ENCODE results near the gene SAMD14.

The SAMD14 gene

GRCh38 chr17:50164697-50164988, 34.7 kb upstream of the SAMD14 start:
- no peak overlapping the region for H3K4me3 ChIP-seq (ENCODE audit: low read depth, low read length)
- H3K36me3 ChIP-seq (ENCODE audit: control insufficient read depth, insufficient read depth, low read length): no peaks in the 10 kb centered on the region
- no peaks in the 10 kb centered on the region for H3K9me3 ChIP-seq (ENCODE audit: control insufficient read depth, insufficient read depth, low read length)
- no peak overlapping the region for H3K27ac ChIP-seq (ENCODE audit: low read depth, low read length)
- H3K27me3 ChIP-seq (ENCODE audit: control insufficient read depth, insufficient read depth, low read length): peaks cover 14% of the 10 kb centered on the region
- peaks cover 11% of the 10 kb centered on the region; the same call in 1 of the 2 replicates for H3K4me1 ChIP-seq (ENCODE audit: control insufficient read depth, insufficient read depth, low read length)
- H3K9ac ChIP-seq (ENCODE audit: low read depth, low read length): no peak overlapping the region

DNA sequence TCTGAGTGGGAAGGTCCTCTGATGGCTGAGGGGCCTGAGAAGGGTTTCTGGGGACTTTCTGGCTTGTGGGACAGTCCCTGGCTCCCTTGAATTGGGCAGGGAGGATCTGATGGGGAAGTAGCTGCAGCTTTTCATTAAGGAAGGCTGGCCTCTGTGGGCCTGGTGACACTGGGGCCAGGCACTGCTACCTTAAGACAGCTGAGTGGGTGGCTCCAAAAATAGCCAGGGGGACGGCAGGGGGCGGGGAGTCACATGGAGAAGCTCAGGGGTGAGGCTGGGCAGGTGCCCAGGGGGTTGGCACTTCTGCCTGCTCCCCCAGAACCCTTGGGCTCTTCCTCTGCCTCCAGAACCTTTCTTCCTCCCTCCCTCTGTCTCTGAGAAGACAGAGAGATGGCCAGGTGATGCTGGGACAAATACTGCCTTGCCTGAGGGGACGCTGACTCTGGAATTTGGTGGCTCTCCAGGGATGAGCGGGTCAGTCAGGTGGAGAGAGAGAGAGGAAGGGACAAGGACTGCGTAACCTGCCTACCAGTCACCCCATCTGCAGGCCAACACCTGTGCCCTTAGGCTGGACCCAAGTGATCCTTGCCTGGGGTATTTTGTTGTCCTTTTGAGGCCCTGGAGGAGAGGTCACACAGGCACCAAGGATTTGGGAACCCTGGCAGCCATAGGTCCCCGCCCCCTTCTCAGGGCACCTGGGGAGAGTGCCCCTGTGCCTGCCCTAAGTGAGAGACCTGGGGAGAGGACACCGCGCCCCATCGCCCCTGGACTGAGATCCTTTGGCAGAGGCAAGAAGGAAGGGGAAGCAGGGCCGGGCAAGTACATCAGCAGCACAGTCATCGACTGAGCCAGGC, 34.1 kb upstream of the SAMD14 start:
- no peak overlapping the region for H3K27ac ChIP-seq (ENCODE audit: low read depth, low read length)
- H3K9me3 ChIP-seq (ENCODE audit: control insufficient read depth, insufficient read depth, low read length): no peaks in the 10 kb centered on the region
- H3K27me3 ChIP-seq (ENCODE audit: control insufficient read depth, insufficient read depth, low read length): peaks cover 14% of the 10 kb centered on the region
- no peak overlapping the region for H3K9ac ChIP-seq (ENCODE audit: low read depth, low read length)
- peaks cover 11% of the 10 kb centered on the region; the same call in 1 of the 2 replicates for H3K4me1 ChIP-seq (ENCODE audit: control insufficient read depth, insufficient read depth, low read length)
- H3K4me3 ChIP-seq (ENCODE audit: low read depth, low read length): no peak overlapping the region
- H3K36me3 ChIP-seq (ENCODE audit: control insufficient read depth, insufficient read depth, low read length): no peaks in the 10 kb centered on the region

DNA sequence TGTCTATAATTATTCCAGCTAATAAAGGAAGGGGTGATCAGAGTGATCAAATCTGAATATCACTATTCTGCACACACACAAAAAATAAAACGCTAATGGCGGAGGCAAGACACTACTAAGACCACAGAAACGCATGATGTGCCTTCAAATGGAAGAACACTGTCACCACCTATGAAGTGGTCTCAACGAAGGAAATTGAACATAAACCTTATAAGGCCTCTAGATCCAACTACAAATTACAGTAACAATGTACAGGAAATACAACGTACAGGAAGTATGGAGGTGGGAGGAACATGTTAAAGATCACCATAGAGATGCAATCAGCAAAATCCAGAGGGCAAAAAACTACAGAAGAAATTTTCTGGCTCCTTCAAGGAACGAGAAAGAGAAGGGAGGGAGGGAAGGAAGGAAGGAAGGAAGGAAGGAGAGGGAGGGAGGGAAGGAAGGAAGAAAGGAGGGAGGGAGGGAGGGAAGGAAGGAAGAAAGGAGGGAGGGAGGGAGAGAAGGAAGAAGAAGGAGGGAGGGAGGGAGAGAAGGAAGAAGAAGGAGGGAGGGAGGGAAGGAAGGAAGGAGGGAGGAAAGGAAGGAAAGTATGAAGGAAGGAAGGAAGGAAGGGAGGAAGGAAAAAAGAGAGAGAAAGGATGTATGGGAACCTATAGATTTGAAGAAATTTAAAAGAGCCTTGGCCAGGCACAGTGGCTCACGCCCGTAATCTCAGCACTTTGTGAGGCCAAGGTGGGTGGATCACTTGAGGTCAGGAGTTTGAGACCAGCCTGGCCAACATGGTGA, 32.7 kb upstream of the SAMD14 start:
- Histone ChIP-seq H3K4me3 (ENCODE audit: low read depth, low read length) (no peak overlapping the region), H3K4me1 (ENCODE audit: control insufficient read depth, insufficient read depth, low read length) (peaks cover 11% of the 10 kb centered on the region; the same call in 1 of the 2 replicates), H3K27me3 (ENCODE audit: control insufficient read depth, insufficient read depth, low read length) (peaks cover 14% of the 10 kb centered on the region), H3K9ac (ENCODE audit: low read depth, low read length) (no peak overlapping the region), H3K27ac (ENCODE audit: low read depth, low read length) (no peak overlapping the region), H3K9me3 (ENCODE audit: control insufficient read depth, insufficient read depth, low read length) (no peaks in the 10 kb centered on the region), H3K36me3 (ENCODE audit: control insufficient read depth, insufficient read depth, low read length) (no peaks in the 10 kb centered on the region)

- Histone ChIP-seq H3K9me3 (ENCODE audit: control insufficient read depth, insufficient read depth, low read length) (no peaks in the 10 kb centered on the region), H3K27me3 (ENCODE audit: control insufficient read depth, insufficient read depth, low read length) (peaks cover 14% of the 10 kb centered on the region), H3K4me3 (ENCODE audit: low read depth, low read length) (peak overlapping the region; percentile 37), H3K4me1 (ENCODE audit: control insufficient read depth, insufficient read depth, low read length) (peaks cover 11% of the 10 kb centered on the region; the same call in 1 of the 2 replicates), H3K9ac (ENCODE audit: low read depth, low read length) (peak overlapping the region; percentile 5; the same call in 1 of the 2 replicates), H3K27ac (ENCODE audit: low read depth, low read length) (no peak overlapping the region), H3K36me3 (ENCODE audit: control insufficient read depth, insufficient read depth, low read length) (no peaks in the 10 kb centered on the region)
Measured at GRCh38 chr17:50161911-50162288, 31.9 kb upstream of the SAMD14 start.

DNA sequence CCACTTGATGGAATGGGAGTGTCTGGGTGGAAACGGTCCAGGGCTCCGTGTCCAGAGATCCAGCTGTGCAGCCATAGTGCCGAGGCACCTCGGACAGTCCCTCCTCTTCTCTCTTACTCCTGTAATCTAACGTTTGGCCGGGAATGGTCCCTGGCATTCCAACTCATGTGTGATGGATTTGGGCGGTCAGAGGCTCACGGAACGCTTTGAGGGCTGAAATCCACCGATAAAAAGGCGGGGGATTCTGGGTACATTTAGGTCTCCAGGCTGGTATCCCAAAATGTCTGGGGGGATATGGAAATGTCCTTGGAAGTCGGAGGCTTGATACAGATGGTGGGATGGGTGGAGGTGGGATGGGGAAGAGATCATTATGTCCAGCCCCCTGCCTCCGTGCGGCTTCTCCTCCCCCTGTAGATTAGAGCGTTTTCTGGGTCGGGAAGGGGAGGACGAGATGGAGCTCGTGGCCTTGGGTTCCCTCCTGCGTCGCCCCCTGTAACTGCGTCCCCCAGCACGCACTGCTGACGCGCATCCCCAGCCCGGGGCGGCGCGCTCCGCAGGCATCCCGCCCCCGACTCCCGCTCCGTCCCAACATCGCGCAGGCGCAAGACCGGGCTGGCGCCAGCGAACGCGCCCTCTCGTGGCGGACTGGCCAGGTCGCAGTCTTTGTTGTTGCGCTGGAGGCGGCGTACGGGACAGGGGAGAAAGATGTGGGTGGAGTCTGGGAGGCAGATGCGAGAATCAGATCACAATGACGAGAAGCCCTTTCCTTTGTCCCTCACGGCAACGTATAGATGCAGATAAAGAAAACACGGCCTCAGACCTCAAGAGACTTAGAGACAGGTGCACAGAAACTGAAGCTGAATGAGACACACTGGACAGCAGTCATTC, 31.3 kb upstream of the SAMD14 start:
- H3K4me3 ChIP-seq (ENCODE audit: low read depth, low read length): peak overlapping the region; percentile 63
- no peaks in the 10 kb centered on the region for H3K36me3 ChIP-seq (ENCODE audit: control insufficient read depth, insufficient read depth, low read length)
- H3K27ac ChIP-seq (ENCODE audit: low read depth, low read length): no peak overlapping the region
- H3K9ac ChIP-seq (ENCODE audit: low read depth, low read length): peak overlapping the region; percentile 5
- H3K27me3 ChIP-seq (ENCODE audit: control insufficient read depth, insufficient read depth, low read length): peaks cover 14% of the 10 kb centered on the region
- peaks cover 11% of the 10 kb centered on the region; the same call in 1 of the 2 replicates for H3K4me1 ChIP-seq (ENCODE audit: control insufficient read depth, insufficient read depth, low read length)
- no peaks in the 10 kb centered on the region for H3K9me3 ChIP-seq (ENCODE audit: control insufficient read depth, insufficient read depth, low read length)

DNA sequence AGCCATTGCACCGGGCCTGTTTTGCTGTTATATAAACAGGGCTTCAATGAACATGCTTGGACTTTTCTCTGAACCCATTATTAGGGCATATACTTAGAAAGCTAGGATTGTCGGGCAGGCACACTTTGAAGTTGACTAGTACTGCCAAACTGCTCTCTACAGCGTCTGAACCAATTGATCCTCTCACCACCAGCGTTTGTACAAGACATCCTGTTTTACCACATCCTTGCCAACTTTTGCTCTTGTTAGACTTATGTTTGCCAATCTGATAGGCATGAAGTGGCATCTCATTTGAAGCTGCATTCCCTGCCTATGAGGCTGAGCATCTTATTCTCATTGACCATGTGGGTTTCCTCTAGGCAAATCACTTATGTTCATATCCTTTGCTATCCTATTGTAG, 27.9 kb upstream of the SAMD14 start:
- H3K4me1 ChIP-seq (ENCODE audit: control insufficient read depth, insufficient read depth, low read length): peaks cover 12% of the 10 kb centered on the region; the same call in 1 of the 2 replicates
- no peak overlapping the region for H3K4me3 ChIP-seq (ENCODE audit: low read depth, low read length)
- H3K9me3 ChIP-seq (ENCODE audit: control insufficient read depth, insufficient read depth, low read length): no peaks in the 10 kb centered on the region
- H3K27me3 ChIP-seq (ENCODE audit: control insufficient read depth, insufficient read depth, low read length): peaks cover 14% of the 10 kb centered on the region
- H3K9ac ChIP-seq (ENCODE audit: low read depth, low read length): no peak overlapping the region
- no peak overlapping the region for H3K27ac ChIP-seq (ENCODE audit: low read depth, low read length)
- no peaks in the 10 kb centered on the region for H3K36me3 ChIP-seq (ENCODE audit: control insufficient read depth, insufficient read depth, low read length)

DNA sequence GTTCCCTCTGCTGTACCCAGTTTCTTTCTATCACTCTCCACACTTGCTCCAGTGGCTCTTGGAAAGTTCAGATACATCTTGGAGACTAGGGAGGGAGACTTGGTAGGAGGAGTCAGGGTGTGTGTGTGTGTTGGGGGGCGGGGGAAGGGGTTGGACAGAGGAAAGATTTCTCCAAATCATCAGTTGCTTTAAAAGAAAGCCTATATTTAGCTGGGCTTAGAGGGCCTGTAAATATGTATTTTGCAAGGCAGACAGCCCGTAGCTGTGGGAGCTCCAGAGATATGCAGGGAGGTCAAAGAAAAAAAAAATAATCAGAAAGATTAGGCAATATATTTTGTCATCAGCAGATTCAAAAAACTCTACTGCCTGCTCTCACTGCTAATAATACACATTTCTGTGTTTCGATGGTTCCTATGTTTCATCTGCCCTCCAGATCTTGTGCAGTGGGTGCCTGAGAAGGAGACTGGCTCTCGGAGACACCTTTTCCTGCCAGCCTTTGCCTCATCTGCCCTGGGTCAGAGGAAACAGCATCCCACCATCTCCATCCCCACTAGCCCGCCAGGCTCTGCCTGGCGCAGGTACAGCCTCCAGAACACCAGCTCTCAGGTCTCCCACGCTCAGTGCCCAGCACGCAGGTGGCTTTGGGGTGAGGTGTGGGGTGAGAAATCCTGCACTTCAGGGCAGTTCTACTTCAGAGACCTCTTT, 25.3 kb upstream of the SAMD14 start:
- Histone ChIP-seq H3K27me3 (ENCODE audit: control insufficient read depth, insufficient read depth, low read length) (peaks cover 5% of the 10 kb centered on the region), H3K36me3 (ENCODE audit: control insufficient read depth, insufficient read depth, low read length) (no peaks in the 10 kb centered on the region), H3K9me3 (ENCODE audit: control insufficient read depth, insufficient read depth, low read length) (no peaks in the 10 kb centered on the region), H3K4me1 (ENCODE audit: control insufficient read depth, insufficient read depth, low read length) (peaks cover 14% of the 10 kb centered on the region; the same call in 1 of the 2 replicates), H3K9ac (ENCODE audit: low read depth, low read length) (no peak overlapping the region), H3K27ac (ENCODE audit: low read depth, low read length) (peak overlapping the region; percentile 33), H3K4me3 (ENCODE audit: low read depth, low read length) (no peak overlapping the region)

DNA sequence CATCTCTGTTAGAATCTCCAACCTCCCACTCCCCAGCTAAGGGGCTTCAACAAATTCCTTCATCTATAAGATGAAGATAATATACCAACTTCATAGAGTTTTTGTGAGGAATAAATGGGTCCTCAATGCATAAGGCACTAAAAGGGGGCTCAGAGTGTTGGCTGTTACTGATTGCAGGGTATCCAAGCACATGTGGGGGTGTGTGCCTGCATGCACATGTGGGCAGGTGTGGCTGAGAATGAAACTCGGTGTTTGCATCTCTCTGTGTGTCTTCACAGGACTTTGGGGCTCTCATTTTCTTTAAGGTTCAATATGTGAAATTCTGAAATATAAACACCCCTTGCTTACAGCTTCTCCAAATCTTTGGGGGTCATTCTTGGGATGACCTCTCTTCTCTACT, 24.6 kb upstream of the SAMD14 start:
- Histone ChIP-seq H3K9ac (ENCODE audit: low read depth, low read length) (no peak overlapping the region), H3K4me3 (ENCODE audit: low read depth, low read length) (no peak overlapping the region), H3K9me3 (ENCODE audit: control insufficient read depth, insufficient read depth, low read length) (no peaks in the 10 kb centered on the region), H3K27me3 (ENCODE audit: control insufficient read depth, insufficient read depth, low read length) (peaks cover 12% of the 10 kb centered on the region), H3K4me1 (ENCODE audit: control insufficient read depth, insufficient read depth, low read length) (peaks cover 14% of the 10 kb centered on the region; the same call in 1 of the 2 replicates), H3K27ac (ENCODE audit: low read depth, low read length) (no peak overlapping the region), H3K36me3 (ENCODE audit: control insufficient read depth, insufficient read depth, low read length) (no peaks in the 10 kb centered on the region)

- no peak overlapping the region for H3K9ac ChIP-seq (ENCODE audit: low read depth, low read length)
- H3K27me3 ChIP-seq (ENCODE audit: control insufficient read depth, insufficient read depth, low read length): peaks cover 18% of the 10 kb centered on the region
- no peak overlapping the region for H3K27ac ChIP-seq (ENCODE audit: low read depth, low read length)
- H3K4me1 ChIP-seq (ENCODE audit: control insufficient read depth, insufficient read depth, low read length): peaks cover 14% of the 10 kb centered on the region; the same call in 1 of the 2 replicates
- H3K9me3 ChIP-seq (ENCODE audit: control insufficient read depth, insufficient read depth, low read length): no peaks in the 10 kb centered on the region
- H3K4me3 ChIP-seq (ENCODE audit: low read depth, low read length): no peak overlapping the region
- H3K36me3 ChIP-seq (ENCODE audit: control insufficient read depth, insufficient read depth, low read length): no peaks in the 10 kb centered on the region
Measured at GRCh38 chr17:50153650-50154575, 24.0 kb upstream of the SAMD14 start.

Measured in HUES48 (cell line).